GF-D8 (cell line): ENCODE results near the gene KLK14.

ENCODE experiments used
- DNase-seq: peaks from one replicate; lab custom pipeline; 2025; lab: John Stamatoyannopoulos, UW

KLK14 gene

DNA sequence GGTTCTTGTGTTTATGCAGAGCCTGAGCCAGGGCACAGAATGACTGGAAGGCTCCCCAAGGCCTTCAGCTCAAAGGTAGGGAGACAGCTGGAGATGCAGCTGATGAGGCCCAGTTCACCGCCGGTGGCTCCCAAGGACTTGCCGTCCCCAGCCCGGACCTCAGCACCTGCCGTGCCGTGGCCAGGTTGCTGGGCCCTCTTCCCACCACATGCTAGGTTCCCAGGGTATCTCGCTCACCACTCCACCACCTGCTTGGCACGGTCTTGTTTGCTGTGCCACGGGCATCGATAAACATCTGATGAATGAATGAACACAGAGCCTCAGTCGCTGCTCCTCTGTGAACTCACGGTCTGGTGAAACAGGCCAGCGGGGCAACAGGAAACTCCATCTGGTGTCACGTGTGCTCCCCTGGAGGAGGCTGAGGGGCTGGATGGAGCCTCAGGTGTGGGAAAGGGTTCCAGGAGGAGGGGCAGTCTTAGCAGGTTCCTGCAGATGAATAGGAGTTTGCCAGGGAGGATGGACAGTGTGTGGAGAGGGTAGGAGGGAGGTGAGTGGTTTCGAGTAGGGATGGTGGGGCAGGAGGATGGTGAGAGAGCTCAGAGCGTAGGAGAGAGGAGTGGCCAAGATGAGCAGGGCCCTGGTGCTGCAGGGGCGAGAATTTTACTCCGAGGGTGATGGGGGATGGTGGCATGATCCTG lies 3.6 kb upstream of the KLK14 start:
- DNase-seq: no peak

GRCh38 chr19:51084505-51084904 lies 1.8 kb upstream of the KLK14 start:
- DNase-seq: no peak

- DNase-seq: no peak
Observed at GRCh38 chr19:51083783-51084182, 1.1 kb upstream of the KLK14 start.

DNA sequence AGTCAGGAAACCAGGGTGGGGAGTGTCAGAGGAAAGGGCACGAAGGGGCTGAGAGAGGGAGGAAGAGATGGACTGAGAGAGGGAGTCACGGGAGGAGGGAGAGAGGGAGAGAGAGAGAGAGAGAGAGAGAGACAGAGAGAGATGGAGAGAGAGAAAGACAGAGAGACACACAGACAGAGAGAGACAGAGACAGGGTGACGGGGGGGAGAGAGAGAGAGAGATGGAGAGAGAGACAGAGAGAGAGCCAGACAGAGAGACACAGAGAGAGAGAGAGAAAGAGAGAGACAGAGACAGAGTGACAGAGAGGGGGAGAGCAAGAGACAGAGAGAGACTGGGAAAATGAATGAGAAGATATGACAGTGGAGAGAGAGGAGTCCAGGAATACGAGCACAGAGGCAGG lies 494 bp upstream of the KLK14 start:
- DNase-seq: no peak

DNA sequence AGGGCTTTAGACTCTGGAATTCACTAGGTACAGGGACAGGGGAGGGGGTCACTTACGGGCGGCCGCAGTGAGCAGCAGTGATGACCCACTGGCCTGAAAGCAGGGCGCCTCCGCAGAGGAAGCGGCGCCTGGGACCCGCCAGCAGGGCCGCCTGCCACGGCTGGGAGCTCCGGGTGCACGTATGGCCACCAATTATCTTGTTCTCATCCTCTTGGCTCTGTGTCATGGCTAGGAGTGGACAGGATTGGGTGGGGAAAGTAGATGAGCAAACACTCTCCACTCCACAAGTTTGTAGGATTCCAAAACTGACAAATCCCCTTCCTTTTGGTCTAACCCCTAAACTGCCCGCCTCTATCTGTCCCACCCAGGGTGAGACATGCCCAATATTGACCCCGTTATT lies 1.2 kb downstream of the KLK14 start:
- no peak for DNase-seq

DNA sequence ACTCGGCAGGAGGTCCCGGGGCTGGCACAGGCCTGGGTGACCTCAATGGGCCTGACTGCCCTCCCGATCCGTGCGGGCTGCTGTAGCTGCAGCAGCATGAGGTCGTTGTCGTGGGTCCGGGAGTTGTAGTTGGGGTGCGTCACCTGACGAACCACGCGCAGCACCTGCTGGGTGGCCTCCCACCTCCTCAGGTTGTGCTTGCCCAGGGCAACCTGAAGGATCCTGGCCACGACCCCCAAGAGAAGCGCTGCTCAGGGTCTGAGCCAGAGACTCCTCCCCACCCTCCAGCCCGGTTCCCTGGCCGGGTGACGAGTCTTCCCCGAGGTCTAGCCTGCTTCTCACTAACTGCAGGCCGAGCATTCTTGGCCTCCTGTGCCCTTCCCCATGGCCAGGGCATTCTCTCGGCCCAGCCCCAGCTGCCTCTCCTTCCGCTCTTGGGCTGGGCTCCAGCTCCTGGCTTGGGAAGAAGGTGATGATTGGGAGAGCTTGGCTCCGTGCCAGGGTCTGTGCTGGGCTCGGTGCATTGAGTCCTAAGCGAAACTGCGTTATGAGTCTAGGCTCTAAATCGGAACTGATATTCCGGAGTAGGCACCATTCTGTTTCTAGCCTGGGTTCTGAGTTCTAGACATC lies 3.1 kb downstream of the KLK14 start:
- DNase-seq: no peak

DNA sequence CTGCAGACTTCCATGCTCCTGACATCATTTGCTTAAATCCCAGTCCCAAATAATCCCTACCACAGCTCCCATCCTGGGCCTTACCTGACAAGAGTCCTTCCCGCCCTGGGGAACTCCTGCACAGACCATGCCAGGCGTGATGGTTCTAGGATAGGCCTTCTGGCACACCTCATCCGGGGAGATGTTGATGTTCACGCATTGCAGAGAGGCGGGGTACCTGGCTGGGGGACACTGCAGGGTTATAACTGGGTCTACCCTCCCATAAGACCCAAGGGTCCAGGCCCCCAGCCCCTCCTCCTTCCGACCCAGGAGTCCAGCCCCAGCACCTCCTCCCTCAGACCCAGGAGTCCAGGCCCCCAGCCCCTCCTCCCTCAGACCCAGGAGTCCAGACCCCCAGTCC lies 4.0 kb downstream of the KLK14 start:
- no peak for DNase-seq

- no peak for DNase-seq
Observed at GRCh38 chr19:51078104-51078503, 4.6 kb downstream of the KLK14 start.

DNA sequence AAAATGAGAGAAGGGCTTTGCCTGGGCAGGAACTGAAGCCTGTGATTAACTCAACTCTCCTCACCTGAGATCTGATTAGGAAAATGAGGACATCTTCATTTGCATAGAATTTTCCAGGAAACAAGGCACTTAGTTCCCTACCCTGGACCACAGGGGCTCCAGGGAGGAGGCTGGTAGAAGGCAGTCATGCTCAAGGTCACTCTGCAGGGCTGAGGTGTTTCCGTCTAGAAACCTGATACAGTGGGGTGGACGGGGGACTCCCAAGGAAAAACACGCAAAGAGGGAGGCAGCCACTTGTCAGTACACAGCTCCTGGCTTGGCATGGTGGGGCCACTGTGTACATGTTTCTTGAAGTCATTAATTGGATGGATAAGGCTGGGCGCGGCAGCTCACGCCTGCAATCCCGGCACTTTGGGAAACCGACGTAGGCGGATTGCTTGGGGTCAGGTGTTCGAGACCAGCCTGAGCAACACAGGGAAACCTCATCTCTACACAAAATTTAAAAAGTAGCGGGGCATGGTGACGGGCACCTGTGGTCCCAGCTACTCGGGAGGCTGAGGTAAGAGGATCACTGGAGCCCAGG lies 6.0 kb downstream of the KLK14 start:
- DNase-seq: no peak

DNA sequence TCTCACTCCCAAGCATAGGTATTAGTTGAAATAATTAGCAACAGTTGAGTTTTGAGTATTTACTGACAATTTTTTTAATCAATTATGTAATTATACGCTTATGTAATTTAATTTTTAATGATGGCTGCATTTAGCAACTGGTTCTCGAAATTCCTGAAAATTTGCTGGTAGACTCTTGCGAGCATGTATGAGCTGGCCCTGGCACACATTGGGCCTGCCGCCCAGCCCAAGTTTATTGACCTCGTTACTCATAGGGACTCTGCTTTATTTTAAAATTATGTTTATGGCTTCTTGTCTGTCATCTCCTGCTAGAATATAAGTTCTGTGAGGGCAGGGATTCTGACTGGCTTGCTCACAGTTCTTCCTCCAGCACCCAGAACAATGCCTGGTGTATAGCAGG lies 6.7 kb downstream of the KLK14 start:
- DNase-seq: no peak

- no peak for DNase-seq
Observed at GRCh38 chr19:51071095-51071405, 11.6 kb downstream of the KLK14 start.

GRCh38 chr19:51070334-51071094 lies 12.2 kb downstream of the KLK14 start:
- DNase-seq: no peak

GRCh38 chr19:51066393-51067186 lies 16.1 kb downstream of the KLK14 start:
- DNase-seq: no peak

DNA sequence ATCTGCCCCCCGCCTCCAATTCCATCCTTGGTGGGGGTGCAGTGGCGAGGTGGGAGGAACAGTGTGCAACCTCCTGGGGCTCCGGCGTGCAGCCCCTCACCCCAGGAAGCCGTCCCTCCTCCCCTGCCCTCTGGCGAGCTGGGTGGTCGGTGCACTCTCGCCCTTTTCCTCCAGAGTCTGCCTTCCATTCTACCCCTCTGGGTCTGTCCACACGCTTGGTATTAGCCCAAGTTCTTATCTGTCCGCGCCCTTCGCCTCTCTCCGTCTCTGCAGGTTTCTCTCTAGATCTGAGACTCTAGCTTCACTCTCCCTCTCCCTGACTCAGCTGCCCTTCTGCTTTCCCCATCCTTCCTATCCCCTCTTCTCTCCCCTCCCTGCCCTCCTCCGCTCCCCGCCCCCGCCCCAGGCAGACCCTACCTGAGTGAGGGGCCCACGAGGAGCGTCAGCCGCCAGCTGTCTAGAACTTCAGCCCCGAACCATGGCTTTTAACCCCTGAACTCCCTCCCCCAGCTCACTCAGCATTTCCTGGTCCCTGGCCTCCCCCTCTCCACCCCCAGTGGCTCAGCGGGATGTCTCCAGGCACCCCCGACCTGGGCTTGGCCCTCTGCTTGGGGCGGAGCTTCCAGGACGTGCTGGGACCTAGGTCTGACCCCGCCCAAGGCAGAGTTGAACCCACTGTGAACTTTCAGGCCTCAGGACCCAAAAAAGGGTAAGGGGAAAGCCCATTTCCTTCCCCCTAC lies 17.3 kb downstream of the KLK14 start:
- no peak for DNase-seq

DNA sequence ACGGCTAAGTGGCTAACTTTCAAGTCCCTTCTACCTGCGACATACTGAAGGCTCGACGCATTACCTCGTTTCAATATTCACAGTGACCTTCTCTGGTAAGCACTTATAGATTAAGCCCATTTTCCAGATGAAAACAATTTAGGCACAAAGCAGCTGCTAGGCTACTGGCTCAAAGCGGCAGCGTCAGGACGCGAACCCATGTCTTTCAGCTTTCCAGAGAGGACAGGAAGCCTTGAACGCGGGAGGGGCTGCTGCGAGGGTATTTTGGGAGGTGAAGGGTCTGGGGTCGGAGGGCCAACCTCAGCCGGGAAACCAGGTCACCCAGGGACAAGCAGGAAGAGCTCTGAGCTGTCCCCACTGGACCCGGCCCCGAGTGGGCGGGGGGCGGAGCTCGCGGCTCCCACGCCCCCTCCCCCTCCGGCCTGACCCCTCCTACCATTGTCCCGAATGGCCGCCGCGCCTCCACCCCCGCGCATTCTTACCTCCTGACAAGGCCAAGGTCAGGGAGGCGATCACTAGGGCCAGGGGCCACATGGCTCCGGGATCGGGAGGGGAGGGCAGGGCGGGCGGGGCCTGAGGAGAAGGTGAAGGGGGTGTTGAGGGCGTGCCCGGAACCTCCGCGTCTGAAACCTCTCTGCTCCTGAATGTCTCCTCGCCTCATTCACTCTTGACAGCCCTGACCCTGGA lies 18.0 kb downstream of the KLK14 start, which contains the start of gene KLK13:
Gene KLK13, minus strand, starts transcription at position 559 of the 687 bp plus-strand sequence. Its CDS starts 25 bp downstream, at position 534.
- no peak for DNase-seq

GRCh38 chr19:51063664-51064063 lies 19.0 kb downstream of the KLK14 start:
- no peak for DNase-seq

DNA sequence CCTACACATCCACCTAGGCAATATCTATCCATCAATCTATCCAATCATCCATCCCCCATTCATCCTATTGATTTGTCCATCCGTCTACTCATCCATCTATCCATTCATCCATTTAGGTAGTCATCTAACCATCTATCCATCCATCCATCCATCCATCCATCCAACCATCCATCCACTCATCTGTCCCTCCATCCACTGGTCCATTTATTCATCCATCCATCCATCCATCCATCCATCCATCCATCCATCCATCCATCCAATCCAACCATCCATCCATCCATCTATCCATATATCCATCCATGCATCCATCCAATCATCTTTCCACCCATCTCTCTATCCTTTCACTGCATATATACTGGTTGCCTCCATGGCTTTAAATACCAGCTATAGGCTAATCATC lies 21.7 kb downstream of the KLK14 start:
- DNase-seq: no peak

DNA sequence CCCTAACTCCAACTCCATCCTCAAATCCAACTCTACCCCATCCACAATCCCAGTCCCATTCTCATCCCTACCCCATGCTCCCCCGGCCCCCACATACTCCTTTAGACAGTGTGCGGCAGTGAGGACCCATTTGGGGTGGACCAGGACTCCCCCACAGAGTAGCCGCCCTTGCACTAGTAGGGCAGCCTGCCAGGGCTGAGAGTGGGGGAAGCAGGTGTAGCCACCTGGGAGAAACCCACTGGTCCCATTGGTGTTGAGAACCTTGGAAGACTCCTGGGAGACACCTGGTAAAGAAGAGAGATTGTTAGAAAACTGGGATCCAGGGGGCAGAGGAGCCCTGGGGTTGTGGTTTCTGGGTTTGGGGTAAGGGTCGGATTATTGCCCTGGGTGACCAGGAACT lies 22.4 kb downstream of the KLK14 start:
- no peak for DNase-seq

- no peak for DNase-seq
Observed at GRCh38 chr19:51059715-51060114, 23.0 kb downstream of the KLK14 start.

GRCh38 chr19:51055866-51056265 lies 26.8 kb downstream of the KLK14 start:
- DNase-seq: no peak

GRCh38 chr19:51047031-51047335 lies 35.7 kb downstream of the KLK14 start:
- DNase-seq: no peak
